NCI-H1048 (cell line): ENCODE results near the gene ZMIZ1.

Experiments
- DNase-seq: peaks from one replicate; lab custom pipeline; 2025; lab: John Stamatoyannopoulos, UW

ZMIZ1 gene

DNA sequence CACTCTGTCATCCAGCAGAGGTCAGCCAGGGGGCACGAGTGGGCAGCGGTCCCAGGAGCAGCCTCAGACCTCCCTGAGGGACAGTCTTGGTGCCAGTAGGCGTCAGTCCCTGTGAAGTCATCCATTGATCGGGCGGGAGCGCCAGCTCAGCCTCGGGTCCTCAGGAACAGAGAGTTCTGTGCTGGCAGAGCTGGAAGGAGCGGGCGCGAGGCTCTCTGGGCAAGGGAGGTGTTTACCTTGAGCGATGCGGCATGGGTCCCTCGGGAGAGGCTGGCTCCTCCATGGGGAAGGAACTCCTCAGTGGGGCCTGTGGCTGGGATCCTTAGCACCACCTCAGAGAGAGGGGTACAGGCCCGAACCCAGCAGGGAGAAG, 177.4 kb downstream of the ZMIZ1 start:
- no peak for DNase-seq

GRCh38 chr10:79246606-79247275, 178.0 kb downstream of the ZMIZ1 start:
- DNase-seq = no peak

GRCh38 chr10:79247373-79248137, 178.8 kb downstream of the ZMIZ1 start:
- no peak for DNase-seq

GRCh38 chr10:79248341-79249185, 179.8 kb downstream of the ZMIZ1 start:
- no peak for DNase-seq

DNA sequence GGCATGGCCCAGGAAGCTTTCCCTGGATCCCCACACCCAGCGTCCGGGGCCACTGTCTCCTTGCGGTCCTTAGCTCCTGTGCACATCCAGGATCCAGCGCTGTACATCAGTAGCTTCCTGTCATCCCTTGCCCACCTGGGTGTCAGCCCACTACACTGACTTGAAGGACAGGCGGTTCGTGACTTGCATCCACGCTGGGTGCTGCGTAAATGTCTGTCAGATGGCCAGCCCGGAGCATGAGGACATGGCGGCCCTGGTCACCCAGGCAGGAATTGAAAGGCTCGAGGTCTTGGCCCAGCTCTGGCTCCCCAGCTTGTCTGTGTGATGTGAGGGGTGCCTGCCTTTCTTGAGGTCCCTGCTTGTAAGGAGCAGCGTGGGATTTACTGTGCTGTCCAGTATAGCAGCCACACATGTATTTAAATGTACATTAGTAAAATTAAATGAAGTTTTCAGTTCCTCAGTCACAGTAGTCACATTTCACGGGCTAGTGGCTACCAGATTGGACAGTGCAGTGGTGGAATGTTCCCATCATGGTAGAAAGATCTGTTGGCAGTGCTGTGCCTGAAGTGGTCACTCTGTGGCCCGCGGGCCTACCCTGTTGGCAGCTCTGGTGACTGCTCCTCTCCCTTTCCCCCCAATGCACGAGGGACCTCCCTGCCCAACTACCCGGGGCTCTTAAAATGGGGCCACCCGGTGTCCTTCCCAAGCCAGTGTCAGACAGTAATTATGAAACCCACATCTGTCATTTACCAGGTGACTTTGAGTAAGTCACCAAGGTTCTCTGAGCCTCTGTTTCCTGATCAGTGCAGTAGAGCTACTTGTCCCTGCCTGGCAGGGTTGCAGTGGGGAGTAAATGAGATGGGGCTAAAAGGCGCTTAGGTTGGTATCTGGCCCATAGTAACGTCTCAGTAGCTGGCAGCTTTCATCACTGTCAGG, 180.7 kb downstream of the ZMIZ1 start:
- DNase-seq = no peak

DNA sequence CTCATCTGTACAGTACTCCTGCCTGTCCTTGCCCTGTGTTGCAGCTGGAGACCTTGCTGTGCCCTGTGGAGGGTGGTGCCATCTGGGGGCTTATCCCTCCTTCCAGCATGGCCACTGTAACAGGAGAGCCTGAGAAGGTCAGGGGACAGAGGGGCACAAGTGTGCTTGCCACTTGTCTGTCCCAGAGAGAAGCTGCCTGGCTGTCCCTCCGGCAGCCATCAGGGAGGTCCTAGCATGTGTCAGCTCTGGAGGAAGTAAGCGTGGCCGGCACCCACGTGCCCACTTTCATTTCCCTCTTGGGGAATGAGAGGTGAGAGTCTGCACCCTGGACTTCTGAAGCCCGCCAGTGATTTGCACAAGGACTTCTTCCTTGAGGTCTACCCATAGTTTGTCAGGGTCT, 181.5 kb downstream of the ZMIZ1 start:
- DNase-seq = no peak

DNA sequence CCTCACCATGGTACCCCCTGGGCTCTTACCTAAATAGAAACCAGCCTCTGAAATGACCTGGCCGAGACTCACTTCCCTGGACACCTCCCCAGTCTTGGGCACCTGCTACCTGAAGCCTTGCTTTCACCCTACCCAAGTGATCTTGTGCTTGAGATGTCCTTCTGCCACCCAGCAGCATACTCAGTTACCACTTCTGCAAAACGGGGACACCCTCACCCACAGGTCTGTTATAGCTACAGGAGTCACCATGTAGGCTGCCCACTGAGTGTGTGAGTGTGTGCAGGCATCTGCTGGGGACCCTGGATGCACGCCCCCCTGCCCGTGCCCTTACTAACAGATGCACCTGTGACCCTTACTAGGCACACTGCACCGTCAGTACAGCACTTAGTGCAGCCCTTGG, 183.7 kb downstream of the ZMIZ1 start:
- DNase-seq = no peak

GRCh38 chr10:79252971-79253370, 184.2 kb downstream of the ZMIZ1 start:
- no peak for DNase-seq

DNA sequence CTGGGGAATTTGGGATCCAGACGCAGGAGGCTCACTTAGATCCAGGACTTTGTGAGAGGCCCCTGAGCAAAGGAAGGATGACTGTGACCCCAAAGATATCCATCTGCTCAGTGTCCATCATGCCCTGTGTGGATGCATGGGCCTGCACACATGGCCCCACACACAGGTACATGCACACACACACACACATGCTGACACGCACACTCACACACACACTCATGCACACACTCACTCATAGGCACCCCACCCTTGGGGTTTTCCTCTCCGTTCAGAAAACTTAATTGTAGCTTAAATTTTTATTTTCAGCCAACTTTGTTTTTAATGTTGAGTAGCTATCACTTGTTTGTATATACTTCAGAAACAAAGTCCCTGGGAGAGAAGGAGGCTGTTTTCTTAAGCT, 184.9 kb downstream of the ZMIZ1 start:
- DNase-seq = no peak

GRCh38 chr10:79254333-79255006, 185.7 kb downstream of the ZMIZ1 start:
- no peak for DNase-seq

DNA sequence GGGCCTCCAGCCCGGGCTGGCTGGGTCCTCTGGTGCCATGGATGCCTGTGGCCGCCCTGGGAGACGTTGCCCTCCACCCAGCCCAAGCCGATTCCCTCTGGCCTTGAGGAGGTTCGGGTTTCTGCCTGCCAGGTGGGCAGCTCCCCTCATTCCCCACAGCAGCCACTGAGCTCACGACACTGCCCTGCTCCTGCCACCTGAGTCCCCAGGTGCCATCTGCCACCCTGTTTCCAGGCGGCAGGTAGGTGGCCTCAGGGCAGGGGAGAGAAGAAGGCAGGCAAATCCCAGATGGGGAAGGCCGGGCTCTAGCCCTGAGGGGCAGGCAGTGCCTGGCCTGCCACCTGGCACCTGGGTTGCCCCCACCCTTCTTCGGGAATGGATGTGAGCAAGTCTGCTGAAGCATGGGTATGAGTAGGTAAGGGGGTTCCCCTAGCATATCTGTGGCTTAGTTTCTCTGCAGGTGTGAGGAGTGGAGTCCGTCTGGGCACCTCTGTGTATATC, 186.3 kb downstream of the ZMIZ1 start:
- no peak for DNase-seq

DNA sequence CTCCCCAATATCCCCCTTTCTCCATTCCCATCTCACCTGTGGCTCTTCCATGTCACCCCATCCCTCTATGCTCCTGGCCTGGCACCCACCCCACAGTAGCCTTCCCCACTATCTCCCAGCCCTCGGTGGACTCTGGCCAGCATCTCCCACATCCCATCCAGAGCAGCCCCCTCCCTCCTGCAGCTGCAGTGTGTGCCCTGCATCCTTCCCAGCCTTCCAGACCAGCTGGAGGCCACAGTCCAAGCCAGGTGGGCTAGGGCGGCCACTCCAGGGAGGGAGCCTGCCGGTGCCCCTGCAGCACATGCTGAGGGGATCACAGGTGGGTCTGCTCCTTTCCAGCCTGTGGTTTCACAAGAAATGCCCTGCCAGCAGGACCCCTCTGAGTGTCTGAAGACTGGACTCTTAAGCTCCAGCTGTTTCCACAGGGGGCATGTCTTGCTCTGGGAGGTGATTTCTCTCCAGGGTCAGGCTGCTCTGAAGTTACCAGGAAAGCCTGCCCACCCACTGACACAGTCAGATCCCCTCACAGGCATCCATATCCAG, 187.6 kb downstream of the ZMIZ1 start:
- no peak for DNase-seq

GRCh38 chr10:79258894-79259293, 190.1 kb downstream of the ZMIZ1 start:
- DNase-seq = no peak

GRCh38 chr10:79259834-79260233, 191.1 kb downstream of the ZMIZ1 start:
- no peak for DNase-seq

DNA sequence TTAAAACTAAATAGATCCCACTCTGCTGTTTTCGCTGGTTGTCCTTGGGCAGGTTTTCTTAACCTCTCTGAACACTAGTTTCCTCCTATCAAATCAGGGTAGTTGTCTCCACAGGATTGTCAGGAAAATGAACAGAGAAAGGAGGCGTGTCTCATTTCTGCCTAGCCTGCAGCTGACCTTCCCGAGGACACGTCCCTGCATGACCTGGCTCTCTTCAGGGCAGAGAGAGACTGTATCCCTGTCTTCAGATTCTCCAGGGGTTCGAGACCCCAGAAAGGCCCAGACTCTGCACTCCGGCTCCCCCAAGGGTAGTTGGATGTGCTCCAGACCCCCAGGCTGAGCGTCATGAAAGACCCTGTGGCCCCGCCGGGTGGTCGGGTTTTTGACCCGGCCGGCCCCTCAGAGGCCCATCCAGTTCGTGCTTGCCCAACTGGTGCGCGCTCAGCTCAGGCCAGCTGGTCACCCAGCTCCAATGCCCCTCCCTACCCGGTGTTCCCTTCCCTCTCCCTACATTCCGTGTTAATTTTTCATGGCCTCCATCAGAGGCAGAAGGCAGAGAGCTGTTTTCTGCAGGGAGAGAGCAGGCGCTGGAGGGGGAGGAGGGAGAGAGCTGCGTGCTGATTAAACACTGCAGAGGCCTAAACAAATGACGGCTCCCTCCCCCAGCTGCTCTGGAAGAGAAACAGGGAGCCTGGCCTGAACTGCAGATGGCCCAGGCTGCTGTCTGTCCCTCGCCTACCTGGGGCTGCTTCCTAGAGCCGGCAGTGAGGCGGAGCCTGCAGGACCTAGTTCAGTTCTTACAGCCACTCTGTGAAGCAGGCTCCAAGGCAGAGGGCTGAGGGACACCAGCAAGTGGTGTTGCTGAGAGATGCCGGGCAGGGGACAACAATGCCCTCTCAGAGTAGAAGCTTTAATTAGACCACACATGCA, 192.3 kb downstream of the ZMIZ1 start:
- no peak for DNase-seq

DNA sequence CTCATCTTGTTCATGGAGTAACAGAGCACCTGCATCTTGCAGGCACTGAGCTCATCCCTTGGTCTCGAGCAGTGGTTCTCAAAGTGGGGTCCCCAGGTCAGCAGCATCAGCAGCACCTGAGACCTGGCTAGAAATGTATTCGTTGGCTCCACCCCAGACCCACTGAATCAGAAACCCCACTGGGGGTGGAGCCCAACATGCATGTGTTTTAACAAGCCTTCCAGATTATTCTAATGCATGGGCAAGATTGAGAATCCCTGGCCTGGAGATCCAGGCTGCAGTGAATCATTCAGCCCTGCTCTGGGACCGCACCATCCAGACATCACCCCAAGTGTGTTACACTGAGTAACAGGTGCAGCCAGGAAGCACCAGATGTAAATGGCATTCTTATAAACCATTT, 193.4 kb downstream of the ZMIZ1 start:
- no peak for DNase-seq

- DNase-seq = no peak
Observed at GRCh38 chr10:79262959-79263746, 194.4 kb downstream of the ZMIZ1 start.

GRCh38 chr10:79263939-79264338, 195.2 kb downstream of the ZMIZ1 start:
- no peak for DNase-seq

- DNase-seq = no peak
Observed at GRCh38 chr10:79264942-79265341, 196.2 kb downstream of the ZMIZ1 start.
